ENCODE data around the gene SMG1. TPM values are rescaled to one million over a fixed set of nuclear protein-coding genes. Genes with fewer than 3 reads are reported as not detected.

Gene SMG1
- total and polyA plus RNA-seq, 2 of the 13 experiments (the other 11 are each of a cell fraction or from before 2014, with no cell fraction given), result 48.7 to 53.7 TPM

GRCh38 chr16:18953547-18953946, 27.3 kb upstream of the SMG1 start (continued):
- TF ChIP-seq SMYD3 (CRISPR knock-in tag; IDR thresholded peaks at IDR 0.05), result no peak
- TF ChIP-seq ZNF614 (CRISPR knock-in tag; IDR thresholded peaks at IDR 0.05; ENCODE audit: borderline replicate concordance), result no peak

- DNase-seq (ENCODE audit: low spot score) (no peak), FAIRE-seq (no peak), ATAC-seq (no peak)
- H3K4me3 ChIP-seq (replicated peaks in 1 of 3; ENCODE audit: insufficient read depth in 1 of 3, low read depth in 2 of 3, low read length in 3 of 3), result no peak overlapping the region
- WGBS (ENCODE audit: low lambda C conversion rate), result 25% methylated on average over 11 of the region's 11 CpGs
- H2AFZ ChIP-seq (ENCODE audit: low read length), result no peak overlapping the region
- no peak overlapping the region for H3K4me2 ChIP-seq (ENCODE audit: low read depth, low read length)
- no peaks in the 10 kb centered on the region for H3K79me2 ChIP-seq (ENCODE audit: insufficient read depth, low read length)
- BruUV-seq (replicated peaks), result no TSS peak
- ChIA-PET POLR2A (interaction anchor here (0.9 to 1.9 kb wide), 2 partner anchors 20 to 161 kb away, joined by 3 to 5 read pairs; partner anchors contain the start of gene RPS15A), CTCF (ENCODE audit: low intra/inter-chr PET ratio, low total read pairs) (interaction anchor here (0.7 kb wide), 1 partner anchor 70 kb away, joined by 4 read pairs; no protein-coding TSS in a partner anchor)
- in situ Hi-C loops (cut with HindIII; ENCODE audit: extremely low pct_ligation_motif_present, low pct_unique_long_range_greater_than_20kb) (no loop called here), intact Hi-C loops (cut with micrococcal nuclease; ENCODE audit: unreplicated experiment) (no loop called here)
- no peaks in the 10 kb centered on the region for H3K36me3 ChIP-seq (replicated peaks in 1 of 2; ENCODE audit: control insufficient read depth in 1 of 2, insufficient read depth in 2 of 2, low read length in 2 of 2)
- no peaks in the 10 kb centered on the region for H3K9me3 ChIP-seq (ENCODE audit: low read length)
- H3K27me3 ChIP-seq (ENCODE audit: control insufficient read depth in 1 of 2, insufficient read depth in 2 of 2, low read length in 2 of 2), result no peaks in the 10 kb centered on the region; a peak in 1 of 5 replicates
- no peak overlapping the region for H3K9ac ChIP-seq (ENCODE audit: insufficient read depth, low read depth, low read length)
- H4K20me1 ChIP-seq (ENCODE audit: insufficient read depth, low read length), result no peaks in the 10 kb centered on the region
- peaks cover 20% of the 10 kb centered on the region for H3K4me1 ChIP-seq (ENCODE audit: insufficient read depth, low read length)
- H3K27ac ChIP-seq (ENCODE audit: extremely low read length, insufficient read depth, low read length), result no peak overlapping the region
- no peak for TF ChIP-seq ZZZ3 (CRISPR knock-in tag; IDR thresholded peaks at IDR 0.05; ENCODE audit: borderline replicate concordance)
- TF ChIP-seq MAFK (conservative IDR thresholded peaks at IDR 0.05 in 1 of 2, IDR thresholded peaks at IDR 0.05 in 1 of 2; ENCODE audit: low read length in 2 of 2), result peak; percentile 56 to 69
- no peak for TF ChIP-seq REXO4 (CRISPR knock-in tag; IDR thresholded peaks at IDR 0.05; ENCODE audit: borderline replicate concordance)
- TF ChIP-seq DPF2 (CRISPR knock-in tag; IDR thresholded peaks at IDR 0.05; ENCODE audit: borderline replicate concordance, low read depth), result no peak
- TF ChIP-seq, protein P1, sequence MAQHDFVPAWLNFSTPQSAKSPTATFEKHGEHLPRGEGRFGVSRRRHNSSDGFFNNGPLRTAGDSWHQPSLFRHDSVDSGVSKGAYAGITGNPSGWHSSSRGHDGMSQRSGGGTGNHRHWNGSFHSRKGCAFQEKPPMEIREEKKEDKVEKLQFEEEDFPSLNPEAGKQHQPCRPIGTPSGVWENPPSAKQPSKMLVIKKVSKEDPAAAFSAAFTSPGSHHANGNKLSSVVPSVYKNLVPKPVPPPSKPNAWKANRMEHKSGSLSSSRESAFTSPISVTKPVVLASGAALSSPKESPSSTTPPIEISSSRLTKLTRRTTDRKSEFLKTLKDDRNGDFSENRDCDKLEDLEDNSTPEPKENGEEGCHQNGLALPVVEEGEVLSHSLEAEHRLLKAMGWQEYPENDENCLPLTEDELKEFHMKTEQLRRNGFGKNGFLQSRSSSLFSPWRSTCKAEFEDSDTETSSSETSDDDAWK (CRISPR knock-in tag; IDR thresholded peaks at IDR 0.05), result no peak
- TF ChIP-seq, protein P2, sequence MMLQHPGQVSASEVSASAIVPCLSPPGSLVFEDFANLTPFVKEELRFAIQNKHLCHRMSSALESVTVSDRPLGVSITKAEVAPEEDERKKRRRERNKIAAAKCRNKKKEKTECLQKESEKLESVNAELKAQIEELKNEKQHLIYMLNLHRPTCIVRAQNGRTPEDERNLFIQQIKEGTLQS (CRISPR knock-in tag; IDR thresholded peaks at IDR 0.05), result no peak
- TF ChIP-seq TIGD3 (CRISPR knock-in tag; IDR thresholded peaks at IDR 0.05; ENCODE audit: borderline replicate concordance), result no peak
- TF ChIP-seq, protein P3, sequence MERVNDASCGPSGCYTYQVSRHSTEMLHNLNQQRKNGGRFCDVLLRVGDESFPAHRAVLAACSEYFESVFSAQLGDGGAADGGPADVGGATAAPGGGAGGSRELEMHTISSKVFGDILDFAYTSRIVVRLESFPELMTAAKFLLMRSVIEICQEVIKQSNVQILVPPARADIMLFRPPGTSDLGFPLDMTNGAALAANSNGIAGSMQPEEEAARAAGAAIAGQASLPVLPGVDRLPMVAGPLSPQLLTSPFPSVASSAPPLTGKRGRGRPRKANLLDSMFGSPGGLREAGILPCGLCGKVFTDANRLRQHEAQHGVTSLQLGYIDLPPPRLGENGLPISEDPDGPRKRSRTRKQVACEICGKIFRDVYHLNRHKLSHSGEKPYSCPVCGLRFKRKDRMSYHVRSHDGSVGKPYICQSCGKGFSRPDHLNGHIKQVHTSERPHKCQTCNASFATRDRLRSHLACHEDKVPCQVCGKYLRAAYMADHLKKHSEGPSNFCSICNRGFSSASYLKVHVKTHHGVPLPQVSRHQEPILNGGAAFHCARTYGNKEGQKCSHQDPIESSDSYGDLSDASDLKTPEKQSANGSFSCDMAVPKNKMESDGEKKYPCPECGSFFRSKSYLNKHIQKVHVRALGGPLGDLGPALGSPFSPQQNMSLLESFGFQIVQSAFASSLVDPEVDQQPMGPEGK (CRISPR knock-in tag; IDR thresholded peaks at IDR 0.05), result no peak
- no peak for TF ChIP-seq ZNF383 (CRISPR knock-in tag; IDR thresholded peaks at IDR 0.05; ENCODE audit: borderline replicate concordance)
- no peak for TF ChIP-seq ZBTB4 (CRISPR knock-in tag; IDR thresholded peaks at IDR 0.05; ENCODE audit: borderline replicate concordance)
Observed at GRCh38 chr16:18950469-18951185, 24.4 kb upstream of the SMG1 start.
